SU-DHL-6 (cell line): ENCODE measurements around the gene ACTN4.

Source experiments
- H2AFZ ChIP-seq: fragments of 200-600 bp; sonication (generic); 2 replicates; pipeline ENCODE4 v1.6.1; 2014; ENCODE audit warnings: low read depth, mild to moderate bottlenecking, moderate library complexity, mixed read lengths, antibody characterized with exemption, low read length; ENCODE audit not compliant: severe bottlenecking
- H3F3A ChIP-seq: fragments of 200-600 bp; shearing (Covaris generic); 2 replicates; pipeline ENCODE4 v1.6.0; 2016; ENCODE audit warnings: antibody characterized with exemption, mild to moderate bottlenecking; ENCODE audit not compliant: insufficient read depth
- H3K27ac ChIP-seq: fragments of 200-600 bp; sonication (generic); 2 replicates; pipeline ENCODE4 v1.5.1; 2016; ENCODE audit warnings: low read depth, mild to moderate bottlenecking, low read length, moderate library complexity, mixed read lengths
- H3K27me3 ChIP-seq: fragments of 200-600 bp; sonication (generic), shearing (Covaris generic); 2 replicates; pipeline ENCODE4 v1.6.0; 2014; ENCODE audit warnings: mild to moderate bottlenecking, low read length
- H3K36me3 ChIP-seq: fragments of 200-600 bp; sonication (generic); 2 replicates; pipeline ENCODE4 v1.6.1; 2014; ENCODE audit warnings: mild to moderate bottlenecking, low read length, mixed read lengths
- H3K4me2 ChIP-seq: fragments of 300-600, 200-600 bp; shearing (Covaris generic), sonication (generic); 2 replicates; pipeline ENCODE4 v1.6.0; 2014; ENCODE audit warnings: low read length, low read depth, mild to moderate bottlenecking; ENCODE audit not compliant: poor library complexity, severe bottlenecking
- H3K4me3 ChIP-seq: fragments of 200-600 bp; sonication (generic); 2 replicates; pipeline ENCODE4 v1.5.1; 2014; ENCODE audit warnings: antibody characterized with exemption, low read length, mild to moderate bottlenecking, mixed read lengths; ENCODE audit not compliant: insufficient read depth, poor library complexity, severe bottlenecking
- H3K79me2 ChIP-seq: fragments of 200-600 bp; sonication (generic); 2 replicates; pipeline ENCODE4 v1.6.1; 2014; ENCODE audit warnings: mild to moderate bottlenecking, low read length, moderate library complexity; ENCODE audit not compliant: insufficient read depth
- H3K9ac ChIP-seq: fragments of 200-600 bp; sonication (generic); 2 replicates; pipeline ENCODE4 v1.7.0; 2014; ENCODE audit warnings: mild to moderate bottlenecking, low read length
- H3K9me2 ChIP-seq: fragments of 200-600 bp; sonication (generic); replicated peaks from 2 replicates; pipeline ENCODE4 v1.6.1; 2014; ENCODE audit warnings: low read length; ENCODE audit not compliant: insufficient read depth
- H3K9me3 ChIP-seq: fragments of 200-600 bp; sonication (generic); 2 replicates; pipeline ENCODE4 v1.6.1; 2014; ENCODE audit warnings: low read length, mixed read lengths; ENCODE audit not compliant: insufficient read depth
- H4K20me1 ChIP-seq: fragments of 200-600 bp; sonication (generic); 2 replicates; pipeline ENCODE4 v1.6.1; 2014; ENCODE audit warnings: low read depth, mild to moderate bottlenecking, antibody characterized with exemption, low read length, moderate library complexity, mixed read lengths
- CTCF ChIP-seq: fragments of 200-600 bp; sonication (generic); IDR thresholded peaks from one replicate; pipeline ENCODE4 v1.5.1; 2017; ENCODE audit warnings: antibody characterized with exemption, mild to moderate bottlenecking, low read length, moderate library complexity; ENCODE audit not compliant: insufficient read depth, poor library complexity, severe bottlenecking
- EZH2phosphoT487 ChIP-seq: fragments of 200-600 bp; sonication (generic), shearing (Covaris generic); conservative IDR thresholded peaks from 2 replicates; pipeline ENCODE4 v1.6.1; 2018; ENCODE audit warnings: mild to moderate bottlenecking, antibody characterized with exemption, low read length, moderate library complexity, mixed read lengths

The ACTN4 gene

DNA sequence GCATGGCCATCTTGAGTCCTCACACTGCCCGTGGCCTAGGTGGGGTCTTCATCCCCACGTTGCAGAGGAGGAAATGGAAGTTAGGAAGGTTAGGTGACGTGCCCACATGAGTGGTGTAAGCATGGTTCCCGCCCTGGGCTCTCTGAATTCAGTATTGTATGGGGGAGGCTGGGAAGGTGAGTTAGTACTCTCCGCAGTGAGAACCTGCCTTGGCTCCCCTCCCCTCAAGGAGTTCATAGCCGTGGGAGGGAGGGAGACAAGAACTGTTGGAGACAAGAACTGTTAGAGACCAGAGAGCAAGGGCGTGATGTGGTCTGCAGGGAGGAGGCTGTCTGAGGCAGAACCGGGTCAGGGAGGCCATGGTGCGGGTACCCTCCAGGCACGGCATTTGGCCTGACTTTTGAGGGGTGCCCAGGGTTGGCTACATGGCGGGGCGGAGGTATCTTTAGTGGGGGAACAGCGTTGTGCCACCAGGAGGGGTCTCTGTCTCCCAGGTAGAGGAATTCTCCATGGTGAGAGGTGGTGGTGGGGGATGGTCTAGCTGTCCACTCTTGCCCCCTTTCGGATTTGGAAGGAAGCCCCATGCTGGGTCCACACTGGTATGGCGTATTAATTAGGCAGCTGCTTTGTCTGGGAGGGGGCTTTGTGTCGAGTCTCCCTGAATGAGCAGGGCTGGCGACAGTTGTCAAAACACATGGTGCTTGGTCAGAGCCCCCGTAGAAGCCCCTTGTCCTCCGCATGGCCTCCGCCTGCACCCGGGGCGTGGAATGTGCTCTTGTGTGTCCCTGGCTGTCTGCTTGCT is 51.0 kb downstream of the ACTN4 start:
- H3F3A ChIP-seq, result no peaks in the 10 kb centered on the region
- no peaks in the 10 kb centered on the region for H3K27me3 ChIP-seq

DNA sequence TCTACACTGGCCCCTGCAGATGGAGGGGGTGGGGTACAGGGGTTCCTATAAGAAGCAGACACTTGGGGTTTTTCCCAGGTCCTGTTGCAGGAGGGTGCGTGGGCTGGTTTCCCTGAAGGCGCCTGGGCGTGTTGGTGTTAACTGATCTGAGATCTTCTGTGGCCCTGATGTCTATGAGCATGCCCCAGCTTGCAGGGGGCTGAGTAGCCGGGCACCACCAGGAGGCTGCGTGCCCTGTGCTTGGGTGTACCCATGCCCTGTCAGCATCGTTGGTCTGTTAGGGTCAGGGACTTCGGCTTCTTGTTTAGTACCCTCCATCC is 51.5 kb downstream of the ACTN4 start:
- no peak overlapping the region for H3K27ac ChIP-seq
- H2AFZ ChIP-seq, result no peak overlapping the region
- no peaks in the 10 kb centered on the region for H3K9me3 ChIP-seq
- no peak overlapping the region for H3K4me3 ChIP-seq
- peaks cover 52% of the 10 kb centered on the region for H3K79me2 ChIP-seq
- H3F3A ChIP-seq, result no peaks in the 10 kb centered on the region
- no peak for TF ChIP-seq CTCF
- no peak for TF ChIP-seq EZH2phosphoT487
- no peaks in the 10 kb centered on the region for H4K20me1 ChIP-seq
- H3K27me3 ChIP-seq, result no peaks in the 10 kb centered on the region
- H3K36me3 ChIP-seq, result no peaks in the 10 kb centered on the region
- H3K9ac ChIP-seq, result no peak overlapping the region
- no peak overlapping the region for H3K4me2 ChIP-seq
- H3K9me2 ChIP-seq, result no peaks in the 10 kb centered on the region

More for the DNA sequence above, 51.0 kb downstream of the ACTN4 start:
- TF ChIP-seq EZH2phosphoT487, result no peak
- TF ChIP-seq CTCF, result no peak
- H3K9me3 ChIP-seq, result no peaks in the 10 kb centered on the region
- H4K20me1 ChIP-seq, result no peaks in the 10 kb centered on the region
- H3K9ac ChIP-seq, result no peak overlapping the region
- peaks cover 58% of the 10 kb centered on the region for H3K79me2 ChIP-seq
- no peak overlapping the region for H3K4me3 ChIP-seq
- H3K27ac ChIP-seq, result no peak overlapping the region
- no peaks in the 10 kb centered on the region for H3K36me3 ChIP-seq
- H3K4me2 ChIP-seq, result no peak overlapping the region
- H3K9me2 ChIP-seq, result no peaks in the 10 kb centered on the region
- H2AFZ ChIP-seq, result no peak overlapping the region

DNA sequence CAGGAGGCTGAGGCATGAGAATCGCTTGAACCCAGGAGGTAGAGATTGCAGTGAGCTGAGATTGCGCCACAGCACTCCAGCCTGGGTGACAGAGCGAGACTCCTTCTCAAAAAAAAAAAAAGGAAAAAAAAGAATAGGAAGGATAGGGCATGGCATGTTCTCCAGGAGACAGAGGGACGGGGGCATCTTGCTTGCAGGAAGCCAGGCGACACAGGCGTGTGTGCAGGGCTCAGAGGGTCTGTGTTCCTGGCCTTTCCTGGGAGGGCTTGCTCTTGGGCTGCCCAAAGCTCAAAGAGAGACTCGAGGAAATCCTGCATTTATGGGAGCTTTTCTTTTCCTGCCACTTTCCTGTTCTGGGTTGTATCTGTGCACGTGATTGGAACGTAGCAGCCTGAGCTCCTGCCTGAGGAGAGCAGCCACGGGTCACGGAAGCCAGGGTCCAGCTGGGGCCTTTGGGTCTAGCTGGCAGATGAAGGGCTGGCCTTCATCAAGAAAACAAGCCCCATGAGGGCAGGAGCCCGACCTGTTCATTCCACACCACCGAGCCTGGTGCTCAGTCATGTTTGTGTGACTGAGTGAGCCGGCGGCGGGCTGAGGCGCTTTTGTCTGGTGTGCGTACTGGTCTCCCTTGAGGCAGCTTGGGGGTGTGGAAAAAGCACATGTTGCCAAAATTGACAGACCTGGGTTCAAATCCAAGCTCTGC is 52.3 kb downstream of the ACTN4 start:
- H3K27ac ChIP-seq, result no peak overlapping the region
- H3K9me3 ChIP-seq, result no peaks in the 10 kb centered on the region
- no peaks in the 10 kb centered on the region for H3F3A ChIP-seq
- no peak overlapping the region for H3K4me2 ChIP-seq
- no peaks in the 10 kb centered on the region for H4K20me1 ChIP-seq
- no peaks in the 10 kb centered on the region for H3K27me3 ChIP-seq
- H3K9me2 ChIP-seq, result no peaks in the 10 kb centered on the region
- no peak overlapping the region for H3K4me3 ChIP-seq
- no peaks in the 10 kb centered on the region for H3K36me3 ChIP-seq
- no peak for TF ChIP-seq EZH2phosphoT487
- TF ChIP-seq CTCF, result no peak
- no peak overlapping the region for H3K9ac ChIP-seq
- H3K79me2 ChIP-seq, result peaks cover 44% of the 10 kb centered on the region
- H2AFZ ChIP-seq, result no peak overlapping the region
